ENCODE measurements around the gene SHROOM4. TPM values are rescaled to one million over a fixed set of nuclear protein-coding genes. Genes with fewer than 3 reads are reported as not detected.

SHROOM4 gene
- total RNA-seq, 6 experiments from 2014 or later: not detected

DNA sequence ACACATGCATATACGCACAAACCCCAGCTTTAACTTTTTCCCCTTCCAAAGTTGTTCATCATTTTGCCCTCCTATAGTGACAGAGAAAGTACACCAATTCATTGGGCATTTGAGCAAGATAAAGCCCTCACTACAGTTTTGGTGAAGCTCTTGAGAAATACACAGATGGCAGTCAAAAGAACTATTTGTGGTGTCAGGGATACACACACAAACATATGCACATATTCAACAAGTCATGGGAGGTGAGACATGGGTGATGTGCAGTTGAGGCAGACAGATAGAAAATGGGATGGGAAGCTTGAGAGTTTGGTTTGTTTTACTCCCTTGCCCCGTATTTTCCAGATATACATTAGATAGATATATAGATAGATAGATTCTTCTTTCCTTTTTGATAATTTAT lies 11.8 kb upstream of the SHROOM4 start:
- Mint-ChIP-seq H3K27ac (no peak overlapping the region), H3K36me3 (ENCODE audit: low read depth) (no peaks in the 10 kb centered on the region), H3K9me3 (no peaks in the 10 kb centered on the region; the same call in 1 of the 2 replicates), H3K4me1 (ENCODE audit: low read depth) (no peaks in the 10 kb centered on the region), H3K4me3 (no peak overlapping the region), H3K27me3 (ENCODE audit: insufficient read depth) (no peaks in the 10 kb centered on the region)
- no peak for DNase-seq
- TF ChIP-seq, protein P1, sequence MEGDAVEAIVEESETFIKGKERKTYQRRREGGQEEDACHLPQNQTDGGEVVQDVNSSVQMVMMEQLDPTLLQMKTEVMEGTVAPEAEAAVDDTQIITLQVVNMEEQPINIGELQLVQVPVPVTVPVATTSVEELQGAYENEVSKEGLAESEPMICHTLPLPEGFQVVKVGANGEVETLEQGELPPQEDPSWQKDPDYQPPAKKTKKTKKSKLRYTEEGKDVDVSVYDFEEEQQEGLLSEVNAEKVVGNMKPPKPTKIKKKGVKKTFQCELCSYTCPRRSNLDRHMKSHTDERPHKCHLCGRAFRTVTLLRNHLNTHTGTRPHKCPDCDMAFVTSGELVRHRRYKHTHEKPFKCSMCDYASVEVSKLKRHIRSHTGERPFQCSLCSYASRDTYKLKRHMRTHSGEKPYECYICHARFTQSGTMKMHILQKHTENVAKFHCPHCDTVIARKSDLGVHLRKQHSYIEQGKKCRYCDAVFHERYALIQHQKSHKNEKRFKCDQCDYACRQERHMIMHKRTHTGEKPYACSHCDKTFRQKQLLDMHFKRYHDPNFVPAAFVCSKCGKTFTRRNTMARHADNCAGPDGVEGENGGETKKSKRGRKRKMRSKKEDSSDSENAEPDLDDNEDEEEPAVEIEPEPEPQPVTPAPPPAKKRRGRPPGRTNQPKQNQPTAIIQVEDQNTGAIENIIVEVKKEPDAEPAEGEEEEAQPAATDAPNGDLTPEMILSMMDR (IDR thresholded peaks at IDR 0.05): no peak

GRCh38 chrX:50818986-50819385 lies 5.0 kb upstream of the SHROOM4 start:
- Mint-ChIP-seq H3K27ac (no peak overlapping the region), H3K36me3 (ENCODE audit: low read depth) (no peaks in the 10 kb centered on the region), H3K9me3 (no peaks in the 10 kb centered on the region; the same call in 1 of the 2 replicates), H3K4me3 (no peak overlapping the region), H3K27me3 (ENCODE audit: insufficient read depth) (no peaks in the 10 kb centered on the region), H3K4me1 (ENCODE audit: low read depth) (no peaks in the 10 kb centered on the region)
- DNase-seq: no peak
- TF ChIP-seq, protein P1 (IDR thresholded peaks at IDR 0.05): no peak

DNA sequence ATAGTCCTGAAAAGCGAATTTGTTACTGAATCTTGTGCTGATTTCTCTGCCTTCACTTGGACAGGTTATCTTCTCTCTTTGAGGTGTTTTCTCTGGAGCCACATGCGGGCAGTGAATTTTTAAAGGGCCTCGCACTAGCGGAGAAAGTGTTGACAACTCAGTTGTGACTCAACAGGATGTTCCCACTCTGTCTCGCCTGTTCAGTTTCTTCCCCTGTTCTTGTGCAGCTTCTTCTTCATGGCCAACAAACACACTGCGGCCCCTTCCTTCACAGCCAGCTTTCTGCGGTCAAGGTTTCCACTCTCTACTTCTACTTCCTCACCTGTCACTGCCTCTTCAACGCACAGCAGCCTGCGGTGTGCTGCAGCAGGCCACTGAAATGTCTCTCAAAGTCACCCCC lies 1.1 kb upstream of the SHROOM4 start:
- TF ChIP-seq, protein P1 (IDR thresholded peaks at IDR 0.05): no peak
- H3K27me3 Mint-ChIP-seq (ENCODE audit: insufficient read depth): peaks cover 4% of the 10 kb centered on the region
- H3K9me3 Mint-ChIP-seq: peaks cover 3% of the 10 kb centered on the region; the same call in 1 of the 2 replicates
- H3K4me1 Mint-ChIP-seq (ENCODE audit: low read depth): no peaks in the 10 kb centered on the region
- no peaks in the 10 kb centered on the region for H3K36me3 Mint-ChIP-seq (ENCODE audit: low read depth)
- no peak for DNase-seq
- H3K4me3 Mint-ChIP-seq: no peak overlapping the region
- no peak overlapping the region for H3K27ac Mint-ChIP-seq

- TF ChIP-seq, protein P1 (IDR thresholded peaks at IDR 0.05): no peak
- Mint-ChIP-seq H3K9me3 (peaks cover 4% of the 10 kb centered on the region; the same call in 1 of the 2 replicates), H3K4me1 (ENCODE audit: low read depth) (no peaks in the 10 kb centered on the region), H3K4me3 (no peak overlapping the region), H3K36me3 (ENCODE audit: low read depth) (no peaks in the 10 kb centered on the region), H3K27me3 (ENCODE audit: insufficient read depth) (peaks cover 4% of the 10 kb centered on the region), H3K27ac (no peak overlapping the region)
- no peak for DNase-seq
Measured at GRCh38 chrX:50814701-50815100, 707 bp upstream of the SHROOM4 start.

DNA sequence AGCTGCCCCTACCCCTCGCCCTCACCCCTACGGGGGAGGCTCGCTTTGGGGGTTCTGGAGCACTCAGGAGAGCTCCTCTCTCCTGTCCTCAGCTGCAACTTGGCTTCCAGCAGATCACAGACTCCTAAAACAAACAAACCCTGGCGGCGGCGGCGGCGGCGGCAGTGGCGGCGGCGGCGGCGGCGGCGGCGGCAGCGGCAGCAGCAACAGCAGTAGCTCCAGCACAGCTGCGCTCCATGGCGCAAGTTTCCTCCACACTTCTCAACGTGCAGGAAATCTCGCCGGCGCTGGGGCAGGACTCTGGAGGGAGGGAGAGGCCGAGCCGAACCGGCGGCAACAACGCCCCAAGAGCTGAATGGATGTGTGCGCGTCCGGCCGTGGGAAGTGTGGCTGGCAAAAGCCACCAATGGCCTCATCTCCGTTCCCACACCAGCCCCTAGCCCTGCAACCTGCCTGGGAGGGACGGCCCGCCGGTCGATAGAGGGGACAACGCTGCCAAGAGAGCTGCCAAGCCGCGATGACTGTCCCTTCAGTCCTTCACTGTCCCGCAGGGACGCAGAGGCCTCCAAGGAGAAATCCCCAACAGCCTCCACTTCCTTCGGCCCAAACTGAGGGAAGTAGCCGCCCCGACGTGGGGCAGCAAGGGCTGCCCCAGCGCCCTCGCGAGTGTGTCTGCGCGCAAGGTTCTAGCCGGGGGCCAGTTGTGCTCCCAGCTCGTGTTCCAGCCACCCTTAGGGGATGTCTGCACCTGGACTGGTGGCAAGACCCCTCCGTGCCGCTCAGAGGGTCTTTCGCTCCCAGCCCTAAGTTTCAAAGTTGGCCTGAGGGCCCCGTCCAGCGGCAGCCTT lies 775 bp downstream of the SHROOM4 start:
- Mint-ChIP-seq H3K9me3 (peaks cover 4% of the 10 kb centered on the region; the same call in 1 of the 2 replicates), H3K4me1 (ENCODE audit: low read depth) (no peaks in the 10 kb centered on the region), H3K36me3 (ENCODE audit: low read depth) (no peaks in the 10 kb centered on the region), H3K27me3 (ENCODE audit: insufficient read depth) (peaks cover 4% of the 10 kb centered on the region), H3K27ac (no peak overlapping the region), H3K4me3 (no peak overlapping the region)
- TF ChIP-seq, protein P1 (IDR thresholded peaks at IDR 0.05): no peak
- DNase-seq: no peak

Measured in HFFc6 (cell line).